BE2C (cell line): ENCODE measurements around the gene AKAP9.

ENCODE experiments used
- DNase-seq: peaks from one replicate; pipeline ENCODE4 v3.0.0-alpha.2; 2020
- H3K27me3 ChIP-seq: fragments of 250-450 bp; sonication (Bioruptor Pico); 2 replicates; pipeline ENCODE4 v1.5.1; 2020; ENCODE audit warnings: mild to moderate bottlenecking
- H3K36me3 ChIP-seq: fragments of 250-450 bp; sonication (Bioruptor Pico); 2 replicates; pipeline ENCODE4 v1.5.1; 2020; ENCODE audit warnings: mild to moderate bottlenecking
- H3K4me1 ChIP-seq: fragments of 250-450 bp; sonication (Bioruptor Pico); 2 replicates; pipeline ENCODE4 v1.5.1; 2020
- H3K4me3 ChIP-seq: 2 replicates; pipeline ENCODE4 v1.5.1; 2011; ENCODE audit warnings: low read depth, low read length
- H3K9me3 ChIP-seq: fragments of 250-450 bp; sonication (Bioruptor Pico); 2 replicates; pipeline ENCODE4 v1.5.1; 2020
- TF ChIP-seq, protein P1 (sequence below): IDR thresholded peaks from 2 replicates; pipeline ENCODE4 v1.5.1; 2012; ENCODE audit warnings: mild to moderate bottlenecking, low read depth, low read length

The AKAP9 gene

DNA sequence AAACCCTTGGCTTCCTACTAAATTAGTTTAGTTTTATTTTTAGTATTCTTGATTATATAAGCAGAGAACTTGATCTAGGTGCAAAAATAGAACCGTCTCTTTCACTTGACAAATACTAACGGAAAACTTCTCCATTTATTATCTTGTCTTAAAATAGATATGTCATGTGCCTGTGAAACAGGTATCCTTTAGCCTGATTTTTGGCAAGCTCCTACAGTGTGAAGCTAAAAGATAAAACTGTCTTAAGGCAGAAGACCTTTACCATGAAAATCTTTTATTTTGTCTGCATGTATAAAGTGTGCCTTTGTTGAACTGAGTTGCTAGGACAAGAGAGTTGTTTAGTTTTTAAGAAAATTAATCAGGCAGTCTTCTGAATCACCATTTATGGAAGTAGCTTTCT lies 103.0 kb downstream of the AKAP9 start:
- no peaks in the 10 kb centered on the region for H3K27me3 ChIP-seq
- no peak for DNase-seq
- H3K36me3 ChIP-seq = no peaks in the 10 kb centered on the region; the same call in 1 of the 2 replicates
- no peak overlapping the region for H3K4me3 ChIP-seq
- TF ChIP-seq, protein P1, sequence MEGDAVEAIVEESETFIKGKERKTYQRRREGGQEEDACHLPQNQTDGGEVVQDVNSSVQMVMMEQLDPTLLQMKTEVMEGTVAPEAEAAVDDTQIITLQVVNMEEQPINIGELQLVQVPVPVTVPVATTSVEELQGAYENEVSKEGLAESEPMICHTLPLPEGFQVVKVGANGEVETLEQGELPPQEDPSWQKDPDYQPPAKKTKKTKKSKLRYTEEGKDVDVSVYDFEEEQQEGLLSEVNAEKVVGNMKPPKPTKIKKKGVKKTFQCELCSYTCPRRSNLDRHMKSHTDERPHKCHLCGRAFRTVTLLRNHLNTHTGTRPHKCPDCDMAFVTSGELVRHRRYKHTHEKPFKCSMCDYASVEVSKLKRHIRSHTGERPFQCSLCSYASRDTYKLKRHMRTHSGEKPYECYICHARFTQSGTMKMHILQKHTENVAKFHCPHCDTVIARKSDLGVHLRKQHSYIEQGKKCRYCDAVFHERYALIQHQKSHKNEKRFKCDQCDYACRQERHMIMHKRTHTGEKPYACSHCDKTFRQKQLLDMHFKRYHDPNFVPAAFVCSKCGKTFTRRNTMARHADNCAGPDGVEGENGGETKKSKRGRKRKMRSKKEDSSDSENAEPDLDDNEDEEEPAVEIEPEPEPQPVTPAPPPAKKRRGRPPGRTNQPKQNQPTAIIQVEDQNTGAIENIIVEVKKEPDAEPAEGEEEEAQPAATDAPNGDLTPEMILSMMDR = no peak
- no peaks in the 10 kb centered on the region for H3K9me3 ChIP-seq
- H3K4me1 ChIP-seq = no peaks in the 10 kb centered on the region

DNA sequence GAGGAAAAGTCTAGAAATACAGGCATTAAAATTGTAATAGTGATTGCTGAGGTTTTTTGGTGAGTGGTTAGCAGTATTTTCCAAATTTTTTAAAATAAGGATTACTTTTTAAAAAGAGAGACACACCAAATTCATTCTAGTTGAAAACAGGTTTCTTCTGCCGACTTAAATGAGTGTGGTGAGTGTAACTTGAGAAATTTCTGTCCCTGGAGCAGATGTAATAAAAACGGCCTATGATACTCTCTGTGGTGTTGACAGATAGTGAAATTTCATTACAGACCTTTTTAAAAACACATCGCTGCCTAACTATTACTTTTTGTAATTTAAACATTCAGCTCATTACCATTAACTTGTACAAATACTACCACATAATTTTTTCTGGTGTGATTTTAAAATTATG lies 103.5 kb downstream of the AKAP9 start:
- H3K36me3 ChIP-seq = no peaks in the 10 kb centered on the region; the same call in 1 of the 2 replicates
- TF ChIP-seq, protein P1 = no peak
- DNase-seq = no peak
- H3K4me1 ChIP-seq = no peaks in the 10 kb centered on the region
- H3K4me3 ChIP-seq = no peak overlapping the region
- H3K9me3 ChIP-seq = no peaks in the 10 kb centered on the region
- no peaks in the 10 kb centered on the region for H3K27me3 ChIP-seq

DNA sequence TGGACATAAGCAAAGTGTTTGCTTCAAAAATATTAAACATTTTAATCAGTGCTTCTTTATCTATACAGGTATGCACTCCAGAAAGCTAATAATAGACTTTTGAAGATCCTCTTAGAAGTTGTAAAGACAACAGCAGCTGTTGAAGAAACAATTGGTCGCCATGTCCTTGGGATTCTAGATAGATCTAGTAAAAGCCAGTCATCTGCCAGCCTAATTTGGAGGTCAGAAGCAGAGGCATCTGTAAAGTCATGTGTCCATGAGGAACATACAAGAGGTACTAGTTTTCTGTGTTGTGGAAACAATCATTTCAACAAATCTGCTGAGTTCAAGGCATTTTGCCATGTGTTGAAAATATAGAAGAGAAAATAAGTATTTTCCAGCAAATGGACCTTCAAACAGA lies 104.3 kb downstream of the AKAP9 start:
- Histone ChIP-seq H3K4me1 (no peaks in the 10 kb centered on the region), H3K4me3 (no peak overlapping the region), H3K27me3 (no peaks in the 10 kb centered on the region), H3K9me3 (no peaks in the 10 kb centered on the region), H3K36me3 (no peaks in the 10 kb centered on the region; the same call in 1 of the 2 replicates)
- no peak for DNase-seq
- TF ChIP-seq, protein P1 = no peak

- no peaks in the 10 kb centered on the region for H3K9me3 ChIP-seq
- H3K36me3 ChIP-seq = peaks cover 4% of the 10 kb centered on the region; the same call in 1 of the 2 replicates
- no peaks in the 10 kb centered on the region for H3K4me1 ChIP-seq
- TF ChIP-seq, protein P1 = no peak
- H3K4me3 ChIP-seq = no peak overlapping the region
- H3K27me3 ChIP-seq = no peaks in the 10 kb centered on the region
- DNase-seq = no peak
Measured at GRCh38 chr7:92051655-92052054, 111.0 kb downstream of the AKAP9 start.

GRCh38 chr7:92052159-92052558 lies 111.5 kb downstream of the AKAP9 start:
- H3K4me3 ChIP-seq = no peak overlapping the region
- TF ChIP-seq, protein P1 = no peak
- no peaks in the 10 kb centered on the region for H3K9me3 ChIP-seq
- DNase-seq = no peak
- H3K4me1 ChIP-seq = no peaks in the 10 kb centered on the region
- no peaks in the 10 kb centered on the region for H3K27me3 ChIP-seq
- H3K36me3 ChIP-seq = peaks cover 4% of the 10 kb centered on the region; the same call in 1 of the 2 replicates

- Histone ChIP-seq H3K4me3 (no peak overlapping the region), H3K9me3 (no peaks in the 10 kb centered on the region), H3K27me3 (no peaks in the 10 kb centered on the region), H3K4me1 (no peaks in the 10 kb centered on the region), H3K36me3 (peaks cover 4% of the 10 kb centered on the region; the same call in 1 of the 2 replicates)
- TF ChIP-seq, protein P1 = no peak
- DNase-seq = no peak
Measured at GRCh38 chr7:92052684-92053083, 112.0 kb downstream of the AKAP9 start.
